Measurements from ENCODE around the gene CHCHD3.
"Not testable (repeated sequence)": the region's sequence is repeated elsewhere in the genome, so short reads cannot be mapped to it uniquely, and the experiment has no call there.

CHCHD3 gene

DNA sequence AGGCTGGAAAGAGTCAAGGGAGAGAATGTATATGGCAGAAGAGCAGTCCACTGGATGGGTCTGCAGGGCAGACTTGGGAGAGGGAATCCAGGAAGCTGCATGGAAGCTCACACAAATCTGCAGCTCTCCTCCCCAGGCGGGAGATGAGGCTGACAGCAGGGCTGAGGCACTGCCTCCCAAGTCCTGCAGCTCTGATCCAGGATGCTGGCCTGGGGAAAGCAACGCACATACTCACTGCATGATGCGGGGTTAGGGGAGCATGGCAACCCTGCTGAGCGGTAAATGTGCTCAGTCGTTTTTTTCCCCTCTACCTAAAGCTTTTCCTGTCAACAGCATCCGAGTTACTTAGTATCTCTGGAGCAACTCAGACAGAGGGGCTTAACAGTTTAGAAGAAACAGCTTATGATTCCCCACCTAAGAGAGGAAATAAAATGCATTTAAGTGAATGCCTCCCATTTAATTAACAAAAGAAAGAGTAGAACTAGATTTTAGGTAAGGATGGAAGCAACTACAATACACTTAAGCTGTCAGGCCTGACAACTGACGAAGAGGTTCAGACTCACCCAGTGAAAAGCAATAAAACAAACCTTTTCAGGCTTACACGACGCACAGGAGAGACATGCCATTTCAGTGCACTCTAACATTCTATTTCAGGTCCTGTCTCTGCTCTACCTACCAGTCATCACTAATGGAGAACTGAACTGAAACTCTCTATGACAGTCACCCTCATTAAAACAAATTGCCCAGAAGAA is 37.0 kb downstream of the CHCHD3 start:
- Mint-ChIP-seq H3K4me1 (peaks cover 22% of the 10 kb centered on the region), H3K27ac (peak overlapping the region; percentile 87), H3K27me3 (ENCODE audit: low read depth, poor library complexity) (no peaks in the 10 kb centered on the region), H3K36me3 (ENCODE audit: low read depth) (peaks cover 29% of the 10 kb centered on the region), H3K4me3 (no peak overlapping the region), H3K9me3 (no peaks in the 10 kb centered on the region)
- peak; percentile 24 for DNase-seq
- TF ChIP-seq, protein P1, sequence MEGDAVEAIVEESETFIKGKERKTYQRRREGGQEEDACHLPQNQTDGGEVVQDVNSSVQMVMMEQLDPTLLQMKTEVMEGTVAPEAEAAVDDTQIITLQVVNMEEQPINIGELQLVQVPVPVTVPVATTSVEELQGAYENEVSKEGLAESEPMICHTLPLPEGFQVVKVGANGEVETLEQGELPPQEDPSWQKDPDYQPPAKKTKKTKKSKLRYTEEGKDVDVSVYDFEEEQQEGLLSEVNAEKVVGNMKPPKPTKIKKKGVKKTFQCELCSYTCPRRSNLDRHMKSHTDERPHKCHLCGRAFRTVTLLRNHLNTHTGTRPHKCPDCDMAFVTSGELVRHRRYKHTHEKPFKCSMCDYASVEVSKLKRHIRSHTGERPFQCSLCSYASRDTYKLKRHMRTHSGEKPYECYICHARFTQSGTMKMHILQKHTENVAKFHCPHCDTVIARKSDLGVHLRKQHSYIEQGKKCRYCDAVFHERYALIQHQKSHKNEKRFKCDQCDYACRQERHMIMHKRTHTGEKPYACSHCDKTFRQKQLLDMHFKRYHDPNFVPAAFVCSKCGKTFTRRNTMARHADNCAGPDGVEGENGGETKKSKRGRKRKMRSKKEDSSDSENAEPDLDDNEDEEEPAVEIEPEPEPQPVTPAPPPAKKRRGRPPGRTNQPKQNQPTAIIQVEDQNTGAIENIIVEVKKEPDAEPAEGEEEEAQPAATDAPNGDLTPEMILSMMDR (IDR thresholded peaks at IDR 0.05) = no peak

DNA sequence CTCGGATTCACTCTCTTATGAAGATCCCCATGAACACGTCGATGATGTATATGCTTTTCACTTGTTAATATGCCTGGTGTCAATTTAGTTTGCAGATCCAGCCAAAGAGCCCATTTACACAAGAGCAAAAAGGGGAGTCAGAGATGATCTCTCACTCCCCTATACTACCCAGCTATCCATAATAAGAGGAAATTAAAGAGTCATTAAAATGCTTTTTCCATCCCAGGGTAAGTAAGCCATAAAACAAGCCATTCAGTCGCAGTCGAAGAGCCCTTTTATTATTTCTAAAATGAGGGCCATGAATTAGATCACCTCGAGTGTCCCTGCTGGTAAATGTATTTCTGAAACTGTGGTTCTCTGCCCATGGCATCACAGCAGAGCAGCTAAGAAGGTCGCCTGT is 41.2 kb downstream of the CHCHD3 start:
- Mint-ChIP-seq H3K36me3 (ENCODE audit: low read depth) (peaks cover 12% of the 10 kb centered on the region), H3K9me3 (no peaks in the 10 kb centered on the region), H3K27me3 (ENCODE audit: low read depth, poor library complexity) (no peaks in the 10 kb centered on the region), H3K4me3 (no peak overlapping the region), H3K27ac (no peak overlapping the region), H3K4me1 (peaks cover 14% of the 10 kb centered on the region)
- DNase-seq = no peak
- TF ChIP-seq, protein P1 (IDR thresholded peaks at IDR 0.05) = no peak

DNA sequence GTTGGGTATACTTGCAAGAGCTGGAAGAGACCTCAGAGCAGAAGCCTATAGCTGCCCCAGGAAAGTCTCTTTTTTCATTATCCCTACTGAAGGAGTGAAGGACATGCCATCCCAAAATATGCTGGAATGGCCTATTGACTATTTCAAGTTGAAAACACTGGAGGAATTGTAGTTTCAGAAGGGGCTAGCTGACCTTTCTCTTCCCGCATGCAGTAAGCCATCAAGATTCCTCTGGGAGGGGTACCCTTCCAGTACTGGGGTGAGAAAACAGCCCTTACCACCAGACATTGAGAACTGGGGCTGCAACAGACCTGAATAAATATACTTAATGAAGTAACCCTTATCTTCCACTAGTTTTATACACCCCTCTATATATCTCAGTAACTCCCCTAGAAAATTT is 41.7 kb downstream of the CHCHD3 start:
- TF ChIP-seq, protein P1 (IDR thresholded peaks at IDR 0.05) = no peak
- no peaks in the 10 kb centered on the region for H3K9me3 Mint-ChIP-seq
- no peak overlapping the region for H3K27ac Mint-ChIP-seq
- no peak overlapping the region for H3K4me3 Mint-ChIP-seq
- peaks cover 9% of the 10 kb centered on the region for H3K4me1 Mint-ChIP-seq
- no peaks in the 10 kb centered on the region for H3K27me3 Mint-ChIP-seq (ENCODE audit: low read depth, poor library complexity)
- no peak for DNase-seq
- peaks cover 17% of the 10 kb centered on the region for H3K36me3 Mint-ChIP-seq (ENCODE audit: low read depth)

DNA sequence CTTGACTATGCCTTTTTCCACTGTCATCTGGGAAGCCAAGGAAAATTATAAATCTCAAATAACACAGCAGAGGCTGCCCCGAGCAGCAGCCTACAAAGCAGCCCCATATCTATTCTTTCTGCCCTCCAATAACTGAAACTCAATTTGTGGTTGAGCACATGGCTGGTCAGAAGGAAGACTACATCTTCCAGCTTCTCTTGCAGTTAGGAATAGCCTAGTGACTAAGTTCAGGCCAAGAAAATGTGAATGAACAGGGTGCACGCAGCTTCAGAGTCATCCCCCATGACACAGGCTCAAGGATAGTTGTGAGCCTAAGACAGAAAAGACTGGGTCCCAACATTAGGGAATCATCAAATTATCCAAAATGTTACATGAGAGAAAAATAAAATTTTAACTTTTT is 42.3 kb downstream of the CHCHD3 start:
- Mint-ChIP-seq H3K9me3 (no peaks in the 10 kb centered on the region), H3K27ac (no peak overlapping the region), H3K4me1 (peaks cover 3% of the 10 kb centered on the region), H3K27me3 (ENCODE audit: low read depth, poor library complexity) (no peaks in the 10 kb centered on the region), H3K36me3 (ENCODE audit: low read depth) (peaks cover 20% of the 10 kb centered on the region), H3K4me3 (no peak overlapping the region)
- no peak for DNase-seq
- TF ChIP-seq, protein P1 (IDR thresholded peaks at IDR 0.05) = no peak

DNA sequence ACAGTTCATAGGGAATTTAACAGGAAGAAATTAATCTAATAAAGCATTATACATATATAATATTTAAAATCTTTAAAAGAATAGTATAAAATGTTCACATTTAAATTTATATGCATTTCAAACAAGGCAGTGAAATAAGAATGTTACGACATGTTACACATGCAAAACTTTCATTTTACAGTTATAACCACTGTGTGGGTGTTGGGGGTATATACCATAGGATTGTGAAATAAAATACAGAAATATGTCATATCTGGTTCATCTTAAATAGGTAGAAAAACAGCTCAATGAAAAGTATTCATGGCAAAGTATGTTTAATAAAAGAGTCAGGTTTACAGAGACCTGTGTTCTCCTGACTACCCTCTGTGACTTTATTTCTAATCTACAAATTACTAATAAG is 45.6 kb downstream of the CHCHD3 start:
- Mint-ChIP-seq H3K27ac (no peak overlapping the region), H3K9me3 (no peaks in the 10 kb centered on the region), H3K4me3 (no peak overlapping the region), H3K27me3 (ENCODE audit: low read depth, poor library complexity) (no peaks in the 10 kb centered on the region), H3K4me1 (no peaks in the 10 kb centered on the region), H3K36me3 (ENCODE audit: low read depth) (peaks cover 15% of the 10 kb centered on the region)
- TF ChIP-seq, protein P1 (IDR thresholded peaks at IDR 0.05) = no peak
- no peak for DNase-seq

DNA sequence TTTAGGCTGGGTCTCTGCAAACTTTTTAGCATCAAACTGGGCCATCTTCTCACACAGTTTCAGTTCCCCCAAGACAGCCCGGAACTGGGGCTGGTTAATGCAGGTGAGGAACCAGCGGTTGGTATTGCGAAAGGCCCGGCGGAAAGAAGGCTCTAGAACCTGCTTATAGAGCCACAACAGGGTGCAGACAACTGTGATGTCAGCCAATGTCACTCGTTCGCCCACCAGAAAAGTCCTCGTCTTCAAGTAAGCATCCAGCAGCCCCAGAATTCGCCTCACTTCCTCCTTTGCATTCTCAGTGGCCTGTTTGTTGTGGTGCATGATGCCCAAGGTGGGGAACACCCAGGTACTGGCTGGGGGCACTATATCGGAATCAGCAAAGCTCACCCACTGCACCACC is 46.6 kb downstream of the CHCHD3 start:
- not testable (repeated sequence) for H3K9me3 Mint-ChIP-seq; H3K27me3 Mint-ChIP-seq (ENCODE audit: low read depth, poor library complexity); H3K27ac Mint-ChIP-seq; DNase-seq; H3K4me1 Mint-ChIP-seq; H3K4me3 Mint-ChIP-seq
- peaks cover 15% of the 10 kb centered on the region for H3K36me3 Mint-ChIP-seq (ENCODE audit: low read depth)
